NT2/D1 (cell line): ENCODE data around the gene SHISA6.
"Not testable (repeated sequence)": the region's sequence is repeated elsewhere in the genome, so short reads cannot be mapped to it uniquely, and the experiment has no call there.

Source experiments
- DNase-seq: peaks from one replicate; pipeline ENCODE4 v3.0.0-alpha.2; 2011; ENCODE audit warnings: low read depth, low spot score
- H3K27me3 ChIP-seq: 2 replicates; pipeline ENCODE4 v1.6.0; 2011; ENCODE audit warnings: mild to moderate bottlenecking; ENCODE audit not compliant: insufficient read length, insufficient read depth
- H3K36me3 ChIP-seq: 2 replicates; pipeline ENCODE4 v1.6.1; 2011; ENCODE audit warnings: mild to moderate bottlenecking, low read length, mixed read lengths; ENCODE audit not compliant: insufficient read depth, insufficient read length
- H3K4me1 ChIP-seq: 2 replicates; pipeline ENCODE4 v1.5.1; 2011; ENCODE audit not compliant: insufficient read depth, insufficient read length
- H3K4me3 ChIP-seq: 2 replicates; pipeline ENCODE4 v1.5.1; 2011; ENCODE audit warnings: low read depth; ENCODE audit not compliant: insufficient read length
- H3K9ac ChIP-seq: 2 replicates; pipeline ENCODE4 v1.6.0; 2011; ENCODE audit warnings: low read depth; ENCODE audit not compliant: insufficient read length
- H3K9me3 ChIP-seq: 2 replicates; pipeline ENCODE4 v1.5.1; 2011; ENCODE audit warnings: mild to moderate bottlenecking, low read length; ENCODE audit not compliant: insufficient read depth
- SUZ12 ChIP-seq: IDR thresholded peaks from 2 replicates; pipeline ENCODE4 v1.6.1; 2011; ENCODE audit not compliant: insufficient read length, insufficient read depth; ENCODE audit errors: extremely low read depth
- YY1 ChIP-seq: IDR thresholded peaks from 2 replicates; pipeline ENCODE4 v1.6.1; 2011; ENCODE audit not compliant: insufficient read length, insufficient read depth
- ZNF274 ChIP-seq: IDR thresholded peaks from 2 replicates; pipeline ENCODE4 v1.6.1; 2011; ENCODE audit warnings: mild to moderate bottlenecking, low read depth, low read length

SHISA6 gene

GRCh38 chr17:11290814-11291213 lies 49.8 kb downstream of the SHISA6 start:
- no peak for DNase-seq
- Histone ChIP-seq H3K9me3 (no peaks in the 10 kb centered on the region), H3K4me3 (no peak overlapping the region), H3K4me1 (no peaks in the 10 kb centered on the region), H3K9ac (no peak overlapping the region), H3K27me3 (no peaks in the 10 kb centered on the region), H3K36me3 (no peaks in the 10 kb centered on the region)
- TF ChIP-seq ZNF274 (no peak), YY1 (no peak), SUZ12 (no peak)

DNA sequence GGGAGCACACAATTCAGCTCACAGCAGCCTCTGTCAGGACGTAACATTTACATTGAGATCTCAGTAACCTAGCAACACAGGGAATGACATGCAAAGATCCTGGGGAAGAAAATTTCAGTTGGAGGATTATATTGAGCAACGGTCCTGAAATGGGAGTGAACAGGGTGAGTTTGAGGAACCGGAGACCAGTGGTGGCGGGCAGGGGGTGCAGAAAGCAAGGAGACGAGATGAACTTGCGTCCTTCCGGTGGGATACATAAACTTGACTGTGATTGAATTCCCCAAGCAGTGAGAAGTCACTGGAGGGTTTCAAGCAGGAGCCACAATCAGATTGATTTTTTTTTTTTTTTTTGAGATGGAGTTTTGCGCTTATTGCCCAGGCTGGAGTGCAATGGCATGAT lies 51.5 kb downstream of the SHISA6 start:
- H3K4me1 ChIP-seq, result no peaks in the 10 kb centered on the region
- H3K9ac ChIP-seq, result no peak overlapping the region
- no peak for DNase-seq
- H3K27me3 ChIP-seq, result no peaks in the 10 kb centered on the region
- H3K36me3 ChIP-seq, result no peaks in the 10 kb centered on the region
- no peak overlapping the region for H3K4me3 ChIP-seq
- TF ChIP-seq ZNF274, result no peak
- no peak for TF ChIP-seq YY1
- no peak for TF ChIP-seq SUZ12
- H3K9me3 ChIP-seq, result no peaks in the 10 kb centered on the region

- Histone ChIP-seq H3K36me3 (no peaks in the 10 kb centered on the region), H3K9me3 (no peaks in the 10 kb centered on the region), H3K27me3 (no peaks in the 10 kb centered on the region), H3K9ac (no peak overlapping the region), H3K4me3 (no peak overlapping the region), H3K4me1 (no peaks in the 10 kb centered on the region)
- no peak for DNase-seq
- no peak for TF ChIP-seq ZNF274
- no peak for TF ChIP-seq YY1
- no peak for TF ChIP-seq SUZ12
Observed at GRCh38 chr17:11293480-11293879, 52.5 kb downstream of the SHISA6 start.

DNA sequence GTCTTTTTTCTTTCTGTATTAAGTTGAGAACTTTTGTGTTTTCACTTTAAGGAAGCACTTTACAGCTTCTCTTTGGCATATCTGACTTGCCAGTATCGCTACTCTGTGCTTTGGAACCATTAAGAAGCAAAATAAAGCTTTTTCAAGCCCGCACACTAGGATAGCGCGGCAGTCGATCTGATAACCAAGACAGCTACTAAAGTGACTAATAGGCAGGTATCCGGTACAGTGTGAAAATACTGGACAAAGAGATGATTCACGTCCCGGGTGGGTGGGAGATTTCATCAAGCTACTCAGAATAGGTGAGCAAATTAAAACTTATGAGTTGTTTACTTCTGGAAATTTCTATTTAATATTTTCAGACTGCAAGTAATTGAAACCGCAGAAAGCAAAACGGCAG lies 53.8 kb downstream of the SHISA6 start:
- Histone ChIP-seq H3K27me3 (no peaks in the 10 kb centered on the region), H3K4me1 (no peaks in the 10 kb centered on the region), H3K36me3 (no peaks in the 10 kb centered on the region), H3K9me3 (no peaks in the 10 kb centered on the region), H3K9ac (no peak overlapping the region), H3K4me3 (no peak overlapping the region)
- DNase-seq, result no peak
- no peak for TF ChIP-seq YY1
- TF ChIP-seq SUZ12, result no peak
- TF ChIP-seq ZNF274, result no peak

- Histone ChIP-seq H3K4me3 (no peak overlapping the region), H3K9ac (no peak overlapping the region), H3K4me1 (no peaks in the 10 kb centered on the region), H3K9me3 (no peaks in the 10 kb centered on the region), H3K27me3 (no peaks in the 10 kb centered on the region), H3K36me3 (no peaks in the 10 kb centered on the region)
- no peak for DNase-seq
- TF ChIP-seq YY1 (no peak), SUZ12 (no peak), ZNF274 (no peak)
Observed at GRCh38 chr17:11296994-11297393, 56.0 kb downstream of the SHISA6 start.

GRCh38 chr17:11298401-11298800 lies 57.4 kb downstream of the SHISA6 start:
- Histone ChIP-seq H3K9me3 (no peaks in the 10 kb centered on the region), H3K4me3 (no peak overlapping the region), H3K27me3 (no peaks in the 10 kb centered on the region), H3K36me3 (no peaks in the 10 kb centered on the region), H3K4me1 (no peaks in the 10 kb centered on the region), H3K9ac (no peak overlapping the region)
- TF ChIP-seq SUZ12 (no peak), YY1 (no peak), ZNF274 (no peak)
- no peak for DNase-seq

DNA sequence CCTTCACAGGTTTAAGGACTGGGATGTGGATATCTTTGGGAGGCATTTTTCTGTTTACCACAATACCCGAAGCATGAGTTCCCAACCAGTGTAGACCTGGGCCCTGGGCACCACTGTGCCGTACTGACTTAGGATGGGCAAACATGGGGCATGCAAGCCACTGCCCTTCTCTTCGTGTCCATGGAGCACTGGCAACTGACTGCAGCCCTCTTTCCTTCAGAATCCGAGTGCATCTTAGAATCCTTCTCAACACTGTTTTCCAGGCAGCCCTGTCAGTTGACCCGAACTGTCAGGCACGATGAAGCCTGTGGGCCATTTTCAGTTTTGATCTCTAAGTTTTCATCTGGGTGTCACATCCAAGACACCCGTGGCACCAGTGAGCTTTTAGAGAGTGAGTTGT lies 59.2 kb downstream of the SHISA6 start:
- Histone ChIP-seq H3K9ac (no peak overlapping the region), H3K9me3 (no peaks in the 10 kb centered on the region), H3K4me3 (no peak overlapping the region), H3K4me1 (no peaks in the 10 kb centered on the region), H3K36me3 (no peaks in the 10 kb centered on the region), H3K27me3 (no peaks in the 10 kb centered on the region)
- no peak for DNase-seq
- TF ChIP-seq ZNF274, result no peak
- no peak for TF ChIP-seq YY1
- no peak for TF ChIP-seq SUZ12

GRCh38 chr17:11300738-11301137 lies 59.7 kb downstream of the SHISA6 start:
- no peaks in the 10 kb centered on the region for H3K36me3 ChIP-seq
- TF ChIP-seq SUZ12 (no peak), YY1 (no peak), ZNF274 (no peak)
- H3K4me1 ChIP-seq, result no peaks in the 10 kb centered on the region
- DNase-seq, result no peak
- no peak overlapping the region for H3K9ac ChIP-seq
- no peaks in the 10 kb centered on the region for H3K9me3 ChIP-seq
- H3K27me3 ChIP-seq, result no peaks in the 10 kb centered on the region
- H3K4me3 ChIP-seq, result no peak overlapping the region

- DNase-seq, H3K4me1 ChIP-seq, H3K27me3 ChIP-seq, H3K9ac ChIP-seq, H3K36me3 ChIP-seq, H3K9me3 ChIP-seq, H3K4me3 ChIP-seq: not testable (repeated sequence)
Observed at GRCh38 chr17:11301874-11302273, 60.9 kb downstream of the SHISA6 start.
